ENCODE measurements around the gene C5orf52. TPM values are rescaled to one million over a fixed set of nuclear protein-coding genes. Genes with fewer than 3 reads are reported as not detected.
A peak's percentile ranks its signal among the peaks of the same experiment; 100 is the strongest.

C5orf52 gene
- total RNA-seq (not detected), polyA plus RNA-seq (not detected)

DNA sequence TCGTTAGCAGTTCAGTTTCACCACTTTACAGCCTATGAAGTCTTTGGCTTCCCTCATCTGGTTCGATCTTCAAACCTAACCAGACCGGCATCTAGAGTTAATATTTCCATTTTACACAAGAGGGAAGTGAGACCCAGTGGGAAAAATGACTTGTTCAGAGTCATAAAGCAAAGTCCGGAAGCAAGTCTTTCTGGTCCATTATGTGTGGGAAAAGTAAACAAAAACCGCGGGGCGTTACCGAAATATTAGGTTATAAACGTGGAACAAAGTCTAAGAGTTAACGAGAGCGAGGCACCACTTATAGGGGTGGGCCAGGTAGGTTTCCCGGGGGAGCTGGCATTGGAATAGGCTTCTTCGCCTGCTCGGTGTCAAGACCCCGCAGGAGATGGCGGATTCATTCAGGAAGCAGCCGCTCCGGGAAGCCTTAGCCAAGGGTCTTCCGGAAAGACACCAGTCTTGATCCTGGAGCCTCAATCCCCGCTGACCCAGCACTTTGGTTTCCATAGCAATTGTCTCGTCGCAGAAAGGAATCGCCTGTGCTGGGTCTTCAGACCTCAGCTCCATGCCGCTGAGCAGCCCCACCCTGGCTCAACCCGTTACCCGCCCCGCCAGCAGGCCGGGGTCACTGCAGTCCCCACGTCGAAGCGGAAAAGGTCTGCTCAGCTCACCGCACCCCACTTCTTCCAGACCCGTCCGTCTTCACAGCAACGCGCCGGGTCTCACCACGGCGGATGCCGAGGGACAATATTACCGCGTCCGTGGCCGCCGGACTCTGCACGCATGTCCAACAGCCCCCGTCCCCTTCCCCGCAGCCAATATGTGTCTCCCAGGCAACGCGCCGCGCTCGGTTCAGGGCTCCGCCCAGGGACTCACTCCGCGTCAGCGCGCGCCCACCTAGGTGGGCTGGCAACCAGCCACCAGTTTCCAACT, at the start of gene C5orf52:
Gene C5orf52 (plus strand): TSS at position 872 of the 930 bp plus-strand sequence. CDS start 82 bp downstream, outside the sequence.
- H3K4me1 Mint-ChIP-seq, result peaks cover 18 to 27% (median 24%) of the 10 kb centered on the region in 3 donors
- peak within 1 kb of the TSS; percentile 86 to 93 (median 91) for H3K4me3 Mint-ChIP-seq
- H3K27ac ChIP-seq (ENCODE audit: low read depth, low read length), result no peak within 1 kb of the TSS
- peaks cover 27 to 32% of the 10 kb centered on the region in 2 donors for H3K27me3 Mint-ChIP-seq
- H3K9me3 ChIP-seq (ENCODE audit: low read length), result no peaks in the 10 kb centered on the region
- H3K9me3 Mint-ChIP-seq, result no peaks in the 10 kb centered on the region
- H3K4me3 ChIP-seq (ENCODE audit: low read length), result peak within 1 kb of the TSS; percentile 47
- ChIA-PET CTCF (interaction anchor here (0.8 to 3.5 kb wide), 4 partner anchors 9 to 73 kb away, joined by 3 to 17 read pairs (median 4); partner anchors contain the start of gene LSM11), POLR2A (no interaction called here)
- peaks cover 12% of the 10 kb centered on the region for H3K4me1 ChIP-seq (ENCODE audit: insufficient read depth, low read length)
- H3K27ac Mint-ChIP-seq, result peak within 1 kb of the TSS in 7 of 8 donors; percentile 15 to 89 (median 78)
- H3K36me3 ChIP-seq (ENCODE audit: insufficient read depth, low read length), result no peaks in the 10 kb centered on the region
- DNase-seq, result peak in 4 of 5 donors; percentile 3 to 42 (median 12)
- no peaks in the 10 kb centered on the region for H3K36me3 Mint-ChIP-seq
- no peaks in the 10 kb centered on the region for H3K27me3 ChIP-seq (ENCODE audit: insufficient read depth, low read length, poor library complexity, severe bottlenecking)

DNA sequence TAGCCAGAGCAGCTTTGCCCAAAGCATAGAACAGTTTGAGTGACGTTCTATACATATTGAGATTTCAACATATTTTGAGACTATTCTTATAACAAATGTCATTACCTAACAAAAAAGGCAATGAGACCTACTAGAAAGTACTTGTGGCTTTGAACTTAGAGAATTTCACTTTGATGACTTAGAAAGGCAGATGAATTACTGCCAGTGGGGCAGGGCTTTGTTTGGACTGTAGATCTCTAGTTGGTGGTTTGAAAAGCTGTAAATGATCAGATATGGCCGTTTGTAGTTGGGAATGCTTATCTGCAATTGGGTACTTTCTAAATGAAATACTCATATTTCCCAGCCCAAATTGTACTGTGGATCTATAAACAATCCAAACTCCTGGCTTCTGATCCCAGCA, 47.2 kb upstream of the C5orf52 start:
- H3K27ac Mint-ChIP-seq, result no peak overlapping the region
- H3K36me3 Mint-ChIP-seq, result peaks cover 0 to 18% (median 0%) of the 10 kb centered on the region in 3 donors
- Histone ChIP-seq H3K9me3 (ENCODE audit: low read length) (no peaks in the 10 kb centered on the region), H3K4me1 (ENCODE audit: insufficient read depth, low read length) (no peaks in the 10 kb centered on the region), H3K36me3 (ENCODE audit: insufficient read depth, low read length) (no peaks in the 10 kb centered on the region), H3K27ac (ENCODE audit: low read depth, low read length) (no peak overlapping the region), H3K4me3 (ENCODE audit: low read length) (no peak overlapping the region), H3K27me3 (ENCODE audit: insufficient read depth, low read length, poor library complexity, severe bottlenecking) (no peaks in the 10 kb centered on the region)
- DNase-seq, result no peak
- ChIA-PET CTCF (no interaction called here), POLR2A (no interaction called here)
- H3K27me3 Mint-ChIP-seq, result peaks cover 0 to 4% of the 10 kb centered on the region in 2 donors
- H3K9me3 Mint-ChIP-seq, result peaks cover 0 to 5% (median 3%) of the 10 kb centered on the region in 5 donors
- H3K4me1 Mint-ChIP-seq, result no peaks in the 10 kb centered on the region
- no peak overlapping the region for H3K4me3 Mint-ChIP-seq

DNA sequence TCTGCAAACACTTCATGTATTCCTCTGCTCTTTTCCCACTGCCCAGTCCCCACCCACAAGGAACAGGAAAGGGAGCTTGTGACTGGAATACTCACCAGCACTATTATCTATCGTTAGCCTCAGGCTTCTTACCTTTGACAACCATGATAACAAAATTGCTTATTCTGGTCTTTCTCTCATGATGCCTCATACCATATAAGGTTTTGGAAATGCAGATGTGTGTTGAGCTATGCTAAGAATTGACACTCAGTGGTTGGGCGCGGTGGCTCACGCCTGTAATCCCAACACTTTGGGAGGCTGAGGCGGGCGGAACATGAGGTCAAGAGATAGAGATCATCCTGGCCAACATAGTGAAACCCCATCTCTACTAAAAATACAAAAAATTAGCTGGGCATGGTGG, 44.5 kb upstream of the C5orf52 start:
- no peaks in the 10 kb centered on the region for H3K4me1 ChIP-seq (ENCODE audit: insufficient read depth, low read length)
- ChIA-PET POLR2A (no interaction called here), CTCF (interaction anchor here (1.0 kb wide), 1 partner anchor 18 kb away, joined by 3 read pairs; no protein-coding TSS in a partner anchor)
- Mint-ChIP-seq H3K27ac (no peak overlapping the region), H3K36me3 (peaks cover 0 to 13% (median 0%) of the 10 kb centered on the region in 3 donors), H3K9me3 (peaks cover 0 to 5% (median 4%) of the 10 kb centered on the region in 5 donors), H3K4me1 (no peaks in the 10 kb centered on the region), H3K4me3 (no peak overlapping the region), H3K27me3 (no peaks in the 10 kb centered on the region)
- no peaks in the 10 kb centered on the region for H3K36me3 ChIP-seq (ENCODE audit: insufficient read depth, low read length)
- H3K27me3 ChIP-seq (ENCODE audit: insufficient read depth, low read length, poor library complexity, severe bottlenecking), result no peaks in the 10 kb centered on the region
- H3K4me3 ChIP-seq (ENCODE audit: low read length), result no peak overlapping the region
- H3K27ac ChIP-seq (ENCODE audit: low read depth, low read length), result no peak overlapping the region
- no peak for DNase-seq
- no peaks in the 10 kb centered on the region for H3K9me3 ChIP-seq (ENCODE audit: low read length)

DNA sequence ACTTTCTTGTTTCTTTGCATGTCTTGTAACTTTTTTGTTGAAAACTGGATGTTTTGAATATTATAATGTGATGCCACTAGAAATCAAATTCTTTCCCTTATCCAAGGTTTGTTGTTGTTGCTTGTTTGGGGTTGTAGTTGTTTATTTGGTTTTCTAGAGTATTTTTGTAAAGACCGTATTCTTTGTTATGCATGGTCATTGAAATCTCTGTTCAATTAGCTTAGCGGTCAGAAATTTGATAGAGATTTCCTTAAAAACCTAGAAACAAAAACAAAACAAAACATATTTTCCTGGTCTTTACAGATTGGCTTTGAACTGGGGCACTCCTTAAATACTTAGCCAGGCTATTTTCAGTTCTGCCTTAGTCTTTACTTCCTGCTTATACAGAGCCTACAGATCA, 41.0 kb upstream of the C5orf52 start:
- no peaks in the 10 kb centered on the region for H3K9me3 ChIP-seq (ENCODE audit: low read length)
- no peaks in the 10 kb centered on the region for H3K36me3 ChIP-seq (ENCODE audit: insufficient read depth, low read length)
- H3K4me1 Mint-ChIP-seq, result no peaks in the 10 kb centered on the region
- no peaks in the 10 kb centered on the region for H3K27me3 ChIP-seq (ENCODE audit: insufficient read depth, low read length, poor library complexity, severe bottlenecking)
- POLR2A ChIA-PET, result no interaction called here
- no peak overlapping the region for H3K27ac ChIP-seq (ENCODE audit: low read depth, low read length)
- no peaks in the 10 kb centered on the region for H3K27me3 Mint-ChIP-seq
- no peak overlapping the region for H3K4me3 Mint-ChIP-seq
- DNase-seq, result no peak
- no peaks in the 10 kb centered on the region for H3K4me1 ChIP-seq (ENCODE audit: insufficient read depth, low read length)
- peaks cover 0 to 4% (median 0%) of the 10 kb centered on the region in 5 donors for H3K9me3 Mint-ChIP-seq
- H3K36me3 Mint-ChIP-seq, result peaks cover 0 to 4% (median 0%) of the 10 kb centered on the region in 3 donors
- H3K4me3 ChIP-seq (ENCODE audit: low read length), result no peak overlapping the region
- CTCF ChIA-PET, result interaction anchor here (1.1 to 1.6 kb wide), 2 partner anchors 15 to 113 kb away, joined by 3 to 4 read pairs; partner anchors contain the start of gene LSM11
- no peak overlapping the region for H3K27ac Mint-ChIP-seq

DNA sequence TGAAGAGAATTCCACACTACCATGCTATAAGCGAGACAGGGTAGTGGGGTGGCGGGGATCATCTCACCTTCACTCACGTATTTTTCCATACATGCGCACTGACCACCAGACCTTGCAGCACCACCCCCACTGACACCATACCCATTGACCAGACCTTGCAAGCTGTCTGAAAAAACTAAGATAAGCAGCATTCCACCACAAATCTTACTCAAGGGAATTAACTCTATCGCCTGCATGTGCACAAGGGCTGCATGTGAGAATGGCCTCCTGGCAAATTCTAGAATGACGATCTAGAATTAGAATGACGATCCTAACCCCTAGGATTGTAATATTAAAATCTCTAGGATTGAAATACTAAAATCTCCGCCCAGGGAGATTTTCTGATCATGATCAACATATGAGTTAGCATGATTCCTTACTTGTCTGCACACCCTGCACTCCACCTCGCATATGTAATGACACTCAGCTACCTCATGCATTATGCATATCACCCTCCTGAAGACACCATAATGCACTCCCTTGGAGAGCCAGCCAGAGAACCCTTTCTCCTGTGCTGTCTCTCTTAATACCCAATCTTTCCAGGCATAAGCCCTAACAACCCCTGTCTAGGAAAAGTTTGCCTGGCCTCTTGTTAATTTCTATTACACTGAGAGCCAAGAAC, 30.8 kb upstream of the C5orf52 start:
- H3K27me3 ChIP-seq (ENCODE audit: insufficient read depth, low read length, poor library complexity, severe bottlenecking), result no peaks in the 10 kb centered on the region
- no peaks in the 10 kb centered on the region for H3K4me1 Mint-ChIP-seq
- no peak overlapping the region for H3K4me3 ChIP-seq (ENCODE audit: low read length)
- peaks cover 0 to 1% of the 10 kb centered on the region in 2 donors for H3K27me3 Mint-ChIP-seq
- H3K36me3 Mint-ChIP-seq, result no peaks in the 10 kb centered on the region
- H3K9me3 Mint-ChIP-seq, result no peaks in the 10 kb centered on the region
- DNase-seq, result no peak
- POLR2A ChIA-PET, result no interaction called here
- peak overlapping the region in 1 of 8 donors; percentile 17 for H3K27ac Mint-ChIP-seq
- H3K4me1 ChIP-seq (ENCODE audit: insufficient read depth, low read length), result no peaks in the 10 kb centered on the region
- no peaks in the 10 kb centered on the region for H3K36me3 ChIP-seq (ENCODE audit: insufficient read depth, low read length)
- no peaks in the 10 kb centered on the region for H3K9me3 ChIP-seq (ENCODE audit: low read length)
- no peak overlapping the region for H3K4me3 Mint-ChIP-seq
- no peak overlapping the region for H3K27ac ChIP-seq (ENCODE audit: low read depth, low read length)
- CTCF ChIA-PET, result no interaction called here

DNA sequence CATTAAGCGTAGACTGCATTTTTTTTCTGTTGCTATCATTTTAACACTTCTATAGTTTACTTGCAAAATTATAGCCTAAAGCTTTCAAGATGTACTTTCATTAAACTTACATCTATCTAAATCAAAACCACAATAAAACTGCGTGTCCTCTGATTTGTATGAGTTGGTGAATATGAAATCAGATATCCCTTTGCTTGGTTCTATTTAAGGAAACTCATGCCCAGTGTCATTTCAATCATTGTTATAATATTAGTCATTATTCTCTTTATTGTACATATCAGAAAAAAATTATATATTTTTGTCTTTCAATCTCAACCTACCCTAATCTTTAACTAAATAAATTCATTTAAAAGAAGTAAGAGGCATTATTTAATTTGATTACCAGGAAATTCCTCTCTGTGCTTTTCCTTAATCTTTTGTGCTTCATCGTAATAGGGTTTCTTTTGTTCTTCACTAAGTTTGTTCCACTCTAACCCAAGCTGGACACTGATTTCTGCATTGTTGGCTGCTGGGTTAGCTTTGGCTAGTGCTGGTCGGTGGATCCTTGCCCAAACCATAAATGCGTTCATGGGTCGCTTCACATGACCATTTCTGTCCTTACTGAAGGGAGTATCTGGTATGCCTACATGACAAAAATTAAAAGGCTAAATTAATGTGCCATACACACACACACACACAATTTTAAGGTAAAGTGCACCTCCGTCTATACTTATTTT, 22.9 kb upstream of the C5orf52 start:
- Histone ChIP-seq H3K27ac (ENCODE audit: low read depth, low read length) (no peak overlapping the region), H3K27me3 (ENCODE audit: insufficient read depth, low read length, poor library complexity, severe bottlenecking) (no peaks in the 10 kb centered on the region), H3K4me3 (ENCODE audit: low read length) (no peak overlapping the region), H3K36me3 (ENCODE audit: insufficient read depth, low read length) (no peaks in the 10 kb centered on the region), H3K4me1 (ENCODE audit: insufficient read depth, low read length) (peaks cover 10% of the 10 kb centered on the region), H3K9me3 (ENCODE audit: low read length) (no peaks in the 10 kb centered on the region)
- Mint-ChIP-seq H3K27me3 (peaks cover 1 to 6% of the 10 kb centered on the region in 2 donors), H3K36me3 (peaks cover 0 to 8% (median 3%) of the 10 kb centered on the region in 3 donors), H3K27ac (no peak overlapping the region), H3K4me1 (peaks cover 13 to 17% (median 14%) of the 10 kb centered on the region in 3 donors), H3K4me3 (no peak overlapping the region), H3K9me3 (peaks cover 0 to under 1% (median under 1%) of the 10 kb centered on the region in 5 donors)
- CTCF ChIA-PET, result interaction anchor here (1.2 kb wide), 1 partner anchor 95 kb away, joined by 3 read pairs; no protein-coding TSS in a partner anchor
- POLR2A ChIA-PET, result no interaction called here
- no peak for DNase-seq

DNA sequence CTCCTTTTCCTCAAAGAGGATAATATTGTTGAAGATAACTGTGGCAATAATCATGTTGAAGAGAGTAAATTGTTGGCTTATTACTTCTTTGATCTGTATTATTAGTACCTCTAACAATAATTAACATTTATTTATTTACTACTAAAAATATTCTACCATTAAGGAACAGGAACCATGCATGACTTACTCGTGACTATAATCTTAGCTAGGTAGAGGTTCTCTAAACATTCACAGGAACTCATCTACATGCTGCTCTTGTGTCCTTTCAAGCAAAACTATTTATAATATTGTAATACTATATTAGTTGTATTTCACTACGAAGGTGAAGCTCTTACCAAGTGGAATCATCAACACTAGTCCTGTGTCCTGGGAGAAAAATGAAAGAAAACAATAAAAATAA, 22.2 kb upstream of the C5orf52 start:
- Histone ChIP-seq H3K27me3 (ENCODE audit: insufficient read depth, low read length, poor library complexity, severe bottlenecking) (no peaks in the 10 kb centered on the region), H3K9me3 (ENCODE audit: low read length) (no peaks in the 10 kb centered on the region), H3K36me3 (ENCODE audit: insufficient read depth, low read length) (no peaks in the 10 kb centered on the region), H3K27ac (ENCODE audit: low read depth, low read length) (no peak overlapping the region), H3K4me3 (ENCODE audit: low read length) (no peak overlapping the region), H3K4me1 (ENCODE audit: insufficient read depth, low read length) (peaks cover 10% of the 10 kb centered on the region)
- H3K9me3 Mint-ChIP-seq, result peaks cover 0 to 5% (median 2%) of the 10 kb centered on the region in 5 donors
- CTCF ChIA-PET, result no interaction called here
- H3K36me3 Mint-ChIP-seq, result peaks cover 0 to 8% (median 3%) of the 10 kb centered on the region in 3 donors
- peaks cover 14 to 17% (median 15%) of the 10 kb centered on the region in 3 donors for H3K4me1 Mint-ChIP-seq
- POLR2A ChIA-PET, result no interaction called here
- no peak overlapping the region for H3K4me3 Mint-ChIP-seq
- H3K27ac Mint-ChIP-seq, result no peak overlapping the region
- DNase-seq, result no peak
- H3K27me3 Mint-ChIP-seq, result peaks cover 0 to 6% of the 10 kb centered on the region in 2 donors
